ENCODE results near the gene TRIM2.

Gene TRIM2

GRCh38 chr4:153206534-153206933, 2.3 kb downstream of the TRIM2 start:
- no peak for DNase-seq (ENCODE audit: low read depth)
- no peak for TF ChIP-seq CTCF (IDR thresholded peaks at IDR 0.05; ENCODE audit: insufficient read depth, low read depth, low read length, missing control alignments)
- H3K4me3 ChIP-seq (ENCODE audit: low read length), result no peak overlapping the region

- no peak for DNase-seq (ENCODE audit: low read depth)
- TF ChIP-seq CTCF (IDR thresholded peaks at IDR 0.05; ENCODE audit: insufficient read depth, low read depth, low read length, missing control alignments), result no peak
- H3K4me3 ChIP-seq (ENCODE audit: low read length), result no peak overlapping the region
Measured at GRCh38 chr4:153207027-153207426, 2.8 kb downstream of the TRIM2 start.

DNA sequence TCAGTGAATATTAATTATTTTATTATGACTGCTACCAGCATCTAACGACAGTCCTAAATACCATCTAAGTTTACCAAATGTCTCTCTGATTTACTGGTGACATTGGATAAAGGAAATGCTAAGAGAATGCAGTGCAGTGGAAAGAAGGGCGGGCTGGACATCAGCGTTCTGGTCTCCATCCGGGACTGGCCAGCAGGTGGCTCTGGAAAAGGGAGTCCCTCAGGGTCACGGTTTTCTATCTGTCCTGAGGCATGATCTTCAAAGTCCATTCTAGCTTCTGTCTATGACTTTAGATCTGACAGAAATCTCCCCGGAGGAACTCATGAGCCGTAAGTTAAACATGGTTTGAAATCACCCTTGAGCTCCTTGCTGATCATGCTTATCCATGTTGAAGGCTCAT, 3.3 kb downstream of the TRIM2 start:
- peak; percentile 22 for TF ChIP-seq CTCF (IDR thresholded peaks at IDR 0.05; ENCODE audit: insufficient read depth, low read depth, low read length, missing control alignments)
- DNase-seq (ENCODE audit: low read depth), result no peak
- H3K4me3 ChIP-seq (ENCODE audit: low read length), result no peak overlapping the region

DNA sequence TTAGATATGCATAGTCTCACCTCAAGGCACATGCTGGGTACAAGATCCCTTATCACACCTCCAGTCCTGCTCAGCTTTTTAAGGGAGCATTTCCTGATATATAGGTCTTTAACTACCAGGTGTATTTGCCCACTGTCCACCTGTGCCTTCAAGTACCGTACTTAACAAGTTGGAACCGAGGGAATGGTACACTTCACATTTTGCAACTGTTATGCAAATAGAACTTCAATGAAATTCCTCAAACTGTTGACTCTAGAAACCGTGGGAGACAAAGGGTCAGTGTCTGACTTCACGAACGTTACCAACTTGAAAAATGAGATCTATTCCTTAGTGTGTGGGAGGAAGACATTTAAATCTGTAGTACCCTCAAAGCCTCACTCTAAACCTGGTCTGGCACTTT, 5.2 kb downstream of the TRIM2 start:
- no peak for TF ChIP-seq CTCF (IDR thresholded peaks at IDR 0.05; ENCODE audit: insufficient read depth, low read depth, low read length, missing control alignments)
- H3K4me3 ChIP-seq (ENCODE audit: low read length), result no peak overlapping the region
- no peak for DNase-seq (ENCODE audit: low read depth)

GRCh38 chr4:153210727-153211126, 6.5 kb downstream of the TRIM2 start:
- TF ChIP-seq CTCF (IDR thresholded peaks at IDR 0.05; ENCODE audit: insufficient read depth, low read depth, low read length, missing control alignments), result no peak
- H3K4me3 ChIP-seq (ENCODE audit: low read length), result no peak overlapping the region
- no peak for DNase-seq (ENCODE audit: low read depth)

DNA sequence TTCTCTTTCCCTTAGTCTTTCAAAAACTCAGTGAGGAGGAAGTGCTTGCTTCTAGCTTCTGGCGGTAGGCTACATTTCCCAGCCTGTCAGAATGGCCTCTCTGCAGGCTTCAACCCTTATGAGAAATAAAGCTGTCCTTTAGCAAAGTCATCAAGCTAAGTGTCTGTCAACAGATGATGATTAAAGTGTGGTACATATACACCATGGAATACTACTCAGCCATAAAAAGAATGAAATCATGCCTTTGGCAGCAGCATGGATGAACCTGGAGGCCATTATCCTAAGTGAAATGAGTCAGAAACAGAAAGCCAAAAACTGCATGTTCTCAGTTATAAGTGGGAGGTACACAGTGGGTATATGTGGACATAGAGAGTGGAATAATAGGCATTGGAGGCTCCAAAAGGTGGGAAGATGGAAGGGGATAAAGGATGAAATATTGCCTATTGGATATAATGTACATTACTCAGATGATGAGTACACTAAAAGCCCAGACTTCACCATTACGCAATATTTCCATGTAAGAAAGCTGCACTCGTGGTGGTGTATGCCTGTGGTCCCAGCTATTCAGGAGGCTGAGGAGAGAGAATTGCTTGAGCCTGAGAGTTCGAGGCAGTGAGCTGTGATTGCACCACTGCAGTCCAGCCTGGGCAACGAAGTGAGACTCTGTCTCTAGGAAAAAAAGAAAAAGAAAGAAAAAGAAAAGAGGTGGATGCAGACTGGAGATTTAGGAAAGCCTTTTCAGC, 7.9 kb downstream of the TRIM2 start:
- no peak for TF ChIP-seq CTCF (IDR thresholded peaks at IDR 0.05; ENCODE audit: insufficient read depth, low read depth, low read length, missing control alignments)
- peak; percentile 74 for DNase-seq (ENCODE audit: low read depth)
- no peak overlapping the region for H3K4me3 ChIP-seq (ENCODE audit: low read length)

GRCh38 chr4:153212736-153213135, 8.5 kb downstream of the TRIM2 start:
- peak; percentile 85 for DNase-seq (ENCODE audit: low read depth)
- no peak overlapping the region for H3K4me3 ChIP-seq (ENCODE audit: low read length)
- no peak for TF ChIP-seq CTCF (IDR thresholded peaks at IDR 0.05; ENCODE audit: insufficient read depth, low read depth, low read length, missing control alignments)
